H9 (cell line): ENCODE results near the gene TMEM120A. TPM values are rescaled to one million over a fixed set of nuclear protein-coding genes. Genes with fewer than 3 reads are reported as not detected.

Experiments used
- DNase-seq: peaks from one replicate; pipeline ENCODE4 v3.0.0-alpha.2; 2017
- H2AFZ ChIP-seq: one replicate; pipeline ENCODE4 v1.6.1; 2013; ENCODE audit warnings: mild to moderate bottlenecking, low read length, control low read depth, moderate library complexity
- H2AK5ac ChIP-seq: 2 replicates; pipeline ENCODE4 v1.6.1; 2013; ENCODE audit warnings: low read length, control low read depth, mixed read lengths; ENCODE audit not compliant: insufficient read length
- H2BK120ac ChIP-seq: one replicate; pipeline ENCODE4 v1.6.1; 2013; ENCODE audit warnings: low read depth, mild to moderate bottlenecking, low read length, control low read depth, inconsistent platforms; ENCODE audit not compliant: poor library complexity, severe bottlenecking
- H2BK12ac ChIP-seq: 2 replicates; pipeline ENCODE4 v1.6.1; 2013; ENCODE audit warnings: low read length, control low read depth, mixed read lengths, low read depth; ENCODE audit not compliant: insufficient read length
- H2BK15ac ChIP-seq: 2 replicates; pipeline ENCODE4 v1.6.1; 2013; ENCODE audit warnings: low read depth, low read length, control low read depth
- H2BK20ac ChIP-seq: one replicate; pipeline ENCODE4 v1.6.1; 2013; ENCODE audit warnings: low read depth, mild to moderate bottlenecking, low read length, control low read depth, inconsistent platforms; ENCODE audit not compliant: poor library complexity, severe bottlenecking
- H2BK5ac ChIP-seq: 2 replicates; pipeline ENCODE4 v1.6.1; 2013; ENCODE audit warnings: low read length, control low read depth, mixed read lengths; ENCODE audit not compliant: insufficient read length
- H3K14ac ChIP-seq: 2 replicates; pipeline ENCODE4 v1.6.1; 2013; ENCODE audit warnings: low read length, control low read depth; ENCODE audit not compliant: insufficient read depth
- H3K18ac ChIP-seq: 2 replicates; pipeline ENCODE4 v1.6.1; 2013; ENCODE audit warnings: low read depth, mild to moderate bottlenecking, mixed read lengths, low read length, control low read depth; ENCODE audit not compliant: insufficient read length
- H3K23ac ChIP-seq: 2 replicates; pipeline ENCODE4 v1.6.1; 2013; ENCODE audit warnings: low read length, control low read depth, mixed read lengths, low read depth; ENCODE audit not compliant: insufficient read length
- H3K23me2 ChIP-seq: 2 replicates; pipeline ENCODE4 v1.6.1; 2013; ENCODE audit warnings: low read depth, mild to moderate bottlenecking, mixed read lengths, low read length, control low read depth; ENCODE audit not compliant: insufficient read length, poor library complexity, severe bottlenecking
- H3K27ac ChIP-seq: 2 replicates; pipeline ENCODE4 v1.5.1; 2013; ENCODE audit warnings: low read length, control low read depth, mixed read lengths, low read depth; ENCODE audit not compliant: insufficient read length
- H3K27me3 ChIP-seq: 2 replicates; pipeline ENCODE4 v1.6.1; 2013; ENCODE audit warnings: low read length, control low read depth, inconsistent platforms; ENCODE audit not compliant: insufficient read depth
- H3K4ac ChIP-seq: 2 replicates; pipeline ENCODE4 v1.6.1; 2013; ENCODE audit warnings: low read depth, mild to moderate bottlenecking, control low read depth, inconsistent platforms, low read length, moderate library complexity
- H3K4me1 ChIP-seq: 2 replicates; pipeline ENCODE4 v1.6.1; 2013; ENCODE audit warnings: low read length, control low read depth, inconsistent platforms; ENCODE audit not compliant: insufficient read depth
- H3K4me2 ChIP-seq: 2 replicates; pipeline ENCODE4 v1.6.1; 2013; ENCODE audit warnings: low read length, control low read depth, mixed read lengths; ENCODE audit not compliant: insufficient read length, insufficient read depth
- H3K56ac ChIP-seq: 2 replicates; pipeline ENCODE4 v1.6.1; 2013; ENCODE audit warnings: low read depth, mild to moderate bottlenecking, mixed read lengths, low read length, control low read depth; ENCODE audit not compliant: insufficient read length
- H3K79me1 ChIP-seq: 2 replicates; pipeline ENCODE4 v1.6.1; 2013; ENCODE audit warnings: low read depth, mild to moderate bottlenecking, moderate library complexity, low read length, control low read depth, inconsistent platforms; ENCODE audit not compliant: insufficient read depth, poor library complexity, severe bottlenecking
- H3K79me2 ChIP-seq: 2 replicates; pipeline ENCODE4 v1.6.1; 2013; ENCODE audit warnings: low read length, control low read depth, inconsistent platforms; ENCODE audit not compliant: insufficient read depth
- H3K9ac ChIP-seq: 2 replicates; pipeline ENCODE4 v1.6.1; 2013; ENCODE audit warnings: low read length, control low read depth, mixed read lengths; ENCODE audit not compliant: insufficient read length; ENCODE audit errors: extremely low read depth
- H3K9me3 ChIP-seq: one replicate; pipeline ENCODE4 v1.6.1; 2013; ENCODE audit warnings: low read depth, low read length, inconsistent platforms; ENCODE audit not compliant: control insufficient read depth
- H3T11ph ChIP-seq: one replicate; pipeline ENCODE4 v1.6.1; 2013; ENCODE audit warnings: mild to moderate bottlenecking, low read length, control low read depth, inconsistent platforms
- H4K20me1 ChIP-seq: one replicate; pipeline ENCODE4 v1.6.1; 2013; ENCODE audit not compliant: control insufficient read depth, insufficient read length, insufficient read depth
- H4K5ac ChIP-seq: 2 replicates; pipeline ENCODE4 v1.6.1; 2013; ENCODE audit warnings: low read depth, mild to moderate bottlenecking, mixed read lengths, low read length, control low read depth; ENCODE audit not compliant: insufficient read length
- H4K8ac ChIP-seq: replicated peaks from 2 replicates; pipeline ENCODE4 v1.6.1; 2013; ENCODE audit warnings: low read length, control low read depth, mixed read lengths, low read depth; ENCODE audit not compliant: insufficient read length
- H4K91ac ChIP-seq: 2 replicates; pipeline ENCODE4 v1.6.1; 2013; ENCODE audit warnings: low read depth, mild to moderate bottlenecking, moderate library complexity, mixed read lengths, low read length, control low read depth; ENCODE audit not compliant: insufficient read length
- H3K27ac Mint-ChIP-seq, 3 experiments: 2 replicates in 2 of 3; 3 replicates in 1 of 3; pipeline ENCODE4 v1.8.0; 2020 to 2021; ENCODE audit warnings: mixed read lengths in 3 of 3, mild to moderate bottlenecking in 1 of 3, moderate library complexity in 1 of 3
- H3K27me3 Mint-ChIP-seq: 2 replicates; pipeline ENCODE4 v1.8.0; 2021; ENCODE audit warnings: low read depth, mild to moderate bottlenecking, moderate library complexity, mixed read lengths
- H3K36me3 Mint-ChIP-seq, 3 experiments: 2 replicates in 2 of 3; 3 replicates in 1 of 3; pipeline ENCODE4 v1.8.0; 2020 to 2021; ENCODE audit warnings: low read depth in 3 of 3, mixed read lengths in 3 of 3; ENCODE audit not compliant: insufficient read depth in 1 of 3
- H3K4me1 Mint-ChIP-seq, 2 experiments: 2 replicates each; pipeline ENCODE4 v1.8.0; 2020; ENCODE audit warnings: mixed read lengths in 2 of 2
- H3K4me3 Mint-ChIP-seq, 2 experiments: 2 replicates in 1 of 2; 3 replicates in 1 of 2; pipeline ENCODE4 v1.8.0; 2020 to 2021; ENCODE audit warnings: mild to moderate bottlenecking in 2 of 2, mixed read lengths in 2 of 2, moderate library complexity in 1 of 2
- H3K9me3 Mint-ChIP-seq, 2 experiments: 2 replicates in 1 of 2; 3 replicates in 1 of 2; pipeline ENCODE4 v1.8.0; 2020; ENCODE audit warnings: mild to moderate bottlenecking in 2 of 2, mixed read lengths in 2 of 2, moderate library complexity in 1 of 2
- WGBS: extraction: QIAGEN DNeasy Blood & Tissue Kit; methylation state at CpG from one replicate; pipeline ENCODE4 v1.1.7; 2013; ENCODE audit warnings: missing lambda C conversion rate, low lambda C conversion rate, mixed read lengths; ENCODE audit not compliant: insufficient read length; ENCODE audit errors: extremely low coverage; 5-methylcytosine and 5-hydroxymethylcytosine counted together
- total RNA-seq: library from RNA; stranded (reverse); gene quantifications from 2 replicates; pipeline ENCODE4 v1.2.1, GENCODE V29; 2021
- TF ChIP-seq, protein P1 (sequence below): fragments of 200-600 bp; sonication (generic); conservative IDR thresholded peaks from 3 replicates; pipeline ENCODE4 v1.8.0; 2021; ENCODE audit warnings: antibody characterized with exemption, mild to moderate bottlenecking

Gene TMEM120A
- total RNA-seq, 1 experiment from 2014 or later = 30.0 TPM

- Histone ChIP-seq H3K23me2 (no peaks in the 10 kb centered on the region), H2BK20ac (no peak overlapping the region), H3K79me2 (no peaks in the 10 kb centered on the region), H2BK5ac (no peak overlapping the region), H3T11ph (no peak overlapping the region), H4K91ac (no peak overlapping the region), H2BK120ac (no peak overlapping the region), H3K23ac (no peak overlapping the region), H3K27ac (no peak overlapping the region), H3K9ac (no peak overlapping the region), H3K18ac (no peak overlapping the region), H4K20me1 (no peaks in the 10 kb centered on the region), H3K27me3 (no peaks in the 10 kb centered on the region), H3K4ac (no peak overlapping the region), H4K5ac (no peak overlapping the region), H2BK12ac (no peak overlapping the region), H2AK5ac (no peak overlapping the region), H3K9me3 (no peaks in the 10 kb centered on the region), H4K8ac (no peak overlapping the region), H2AFZ (no peak overlapping the region), H3K56ac (no peak overlapping the region), H3K4me2 (no peak overlapping the region), H3K79me1 (no peaks in the 10 kb centered on the region), H3K4me1 (no peaks in the 10 kb centered on the region), H3K14ac (no peak overlapping the region; the same call in 1 of the 2 replicates), H2BK15ac (no peak overlapping the region)
- no CpG with 5 or more reads among the region's 12 CpGs for WGBS
- TF ChIP-seq, protein P1, sequence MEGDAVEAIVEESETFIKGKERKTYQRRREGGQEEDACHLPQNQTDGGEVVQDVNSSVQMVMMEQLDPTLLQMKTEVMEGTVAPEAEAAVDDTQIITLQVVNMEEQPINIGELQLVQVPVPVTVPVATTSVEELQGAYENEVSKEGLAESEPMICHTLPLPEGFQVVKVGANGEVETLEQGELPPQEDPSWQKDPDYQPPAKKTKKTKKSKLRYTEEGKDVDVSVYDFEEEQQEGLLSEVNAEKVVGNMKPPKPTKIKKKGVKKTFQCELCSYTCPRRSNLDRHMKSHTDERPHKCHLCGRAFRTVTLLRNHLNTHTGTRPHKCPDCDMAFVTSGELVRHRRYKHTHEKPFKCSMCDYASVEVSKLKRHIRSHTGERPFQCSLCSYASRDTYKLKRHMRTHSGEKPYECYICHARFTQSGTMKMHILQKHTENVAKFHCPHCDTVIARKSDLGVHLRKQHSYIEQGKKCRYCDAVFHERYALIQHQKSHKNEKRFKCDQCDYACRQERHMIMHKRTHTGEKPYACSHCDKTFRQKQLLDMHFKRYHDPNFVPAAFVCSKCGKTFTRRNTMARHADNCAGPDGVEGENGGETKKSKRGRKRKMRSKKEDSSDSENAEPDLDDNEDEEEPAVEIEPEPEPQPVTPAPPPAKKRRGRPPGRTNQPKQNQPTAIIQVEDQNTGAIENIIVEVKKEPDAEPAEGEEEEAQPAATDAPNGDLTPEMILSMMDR = no peak
- Mint-ChIP-seq H3K9me3 (no peaks in the 10 kb centered on the region), H3K4me1 (peaks cover 4 to 11% of the 10 kb centered on the region in 2 experiments; a peak in 3 of 4 replicates), H3K27me3 (no peaks in the 10 kb centered on the region; the same call in 1 of the 2 replicates), H3K4me3 (no peak overlapping the region), H3K36me3 (peaks cover 9 to 39% (median 29%) of the 10 kb centered on the region in 3 experiments; a peak in 6 of 7 replicates), H3K27ac (0 out of 7 replicates have a peak overlapping the region, but pooled peaks of 1 of the 3 experiments have one; percentile 61)
- no peak for DNase-seq
These were observed 25.8 kb downstream of the TMEM120A start for GRCh38 chr7:75968561-75969001.
